HG03521 (cell line): ENCODE results near the gene ZSCAN21.
"Not testable (repeated sequence)": the region's sequence is repeated elsewhere in the genome, so short reads cannot be mapped to it uniquely, and the experiment has no call there.

Experiments
- ATAC-seq: cut with Tn5 transposase; IDR thresholded peaks from one replicate; pipeline ENCODE4 v1.9.1; 2021; ENCODE audit warnings: mild to moderate bottlenecking, moderate library complexity; ENCODE audit not compliant: unreplicated experiment

Gene ZSCAN21

GRCh38 chr7:100049441-100050291, at the start of gene ZSCAN21:
TSS of gene ZSCAN21 (plus strand) at chr7:100049774. CDS start at chr7:100057007, 7,233 bp downstream.
- ATAC-seq = peak; percentile 89

GRCh38 chr7:100000239-100000638, 49.3 kb upstream of the ZSCAN21 start:
- ATAC-seq = no peak

DNA sequence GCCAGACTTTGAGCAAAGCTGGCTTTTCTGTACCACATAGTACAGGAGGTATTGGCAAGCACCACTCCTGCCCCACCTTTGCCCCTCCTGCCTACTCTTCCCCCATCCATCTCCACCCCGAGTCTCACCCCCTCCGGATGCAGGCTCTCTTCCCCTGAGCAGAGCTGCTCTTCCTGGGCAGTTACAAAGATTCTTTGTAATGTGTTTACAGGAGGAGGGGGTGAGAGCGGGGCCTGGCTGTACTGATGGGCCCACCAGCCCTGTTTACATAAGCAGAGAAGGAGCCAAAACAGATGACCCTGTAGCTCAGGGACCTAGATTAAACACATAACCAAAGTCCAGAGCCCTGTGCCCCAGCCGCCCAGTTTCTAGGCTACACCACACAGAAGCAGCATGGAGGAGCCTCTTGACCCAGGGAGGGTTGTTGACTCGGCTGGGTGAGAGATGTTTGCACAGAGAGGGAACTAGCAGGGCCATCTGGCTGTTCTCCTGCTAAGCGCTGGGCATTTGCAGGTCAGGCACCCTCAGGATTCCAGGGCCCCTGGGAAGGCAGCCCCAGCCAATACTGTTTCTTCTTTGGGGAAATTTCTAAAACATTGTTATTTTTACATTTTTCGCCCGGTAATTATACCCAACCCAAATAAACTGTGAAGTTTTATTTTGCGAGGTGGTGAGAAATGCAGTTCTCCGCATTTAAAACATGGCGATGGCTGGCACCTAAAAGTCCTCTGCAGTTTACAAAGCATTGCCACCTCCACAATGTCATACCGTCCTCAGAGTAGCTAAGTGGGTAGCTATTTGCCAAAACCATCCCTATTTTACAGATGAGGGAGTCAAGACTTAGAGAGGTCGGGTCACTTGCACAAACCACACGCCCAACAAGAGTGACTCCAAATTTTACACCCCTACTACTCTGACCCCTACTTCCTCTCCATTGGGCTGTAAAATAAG, 45.6 kb upstream of the ZSCAN21 start:
- no peak for ATAC-seq

GRCh38 chr7:100007887-100008286, 41.7 kb upstream of the ZSCAN21 start:
- no peak for ATAC-seq

- ATAC-seq = no peak
Measured at GRCh38 chr7:100008525-100008924, 41.0 kb upstream of the ZSCAN21 start.

DNA sequence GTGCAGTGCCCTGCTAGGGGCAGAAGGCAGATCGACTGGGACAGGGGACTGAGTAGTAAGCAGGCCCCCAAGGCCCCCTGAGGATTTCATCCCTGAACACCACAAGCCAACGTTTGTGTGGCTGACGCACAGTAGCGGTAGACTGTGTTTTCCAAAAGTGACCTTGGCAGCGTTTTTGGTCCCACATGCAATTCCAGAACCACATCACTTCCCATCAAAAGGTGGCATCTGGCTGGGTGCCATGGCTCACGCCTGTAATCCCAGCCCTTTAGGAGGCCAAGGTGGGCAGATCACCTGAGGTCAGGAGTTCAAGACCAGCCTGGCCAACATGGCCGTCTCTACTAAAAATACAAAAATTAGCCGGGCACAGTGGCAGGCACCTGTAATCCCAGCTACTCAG, 39.6 kb upstream of the ZSCAN21 start:
- ATAC-seq = not testable (repeated sequence)

- ATAC-seq = no peak
Measured at GRCh38 chr7:100010901-100011300, 38.7 kb upstream of the ZSCAN21 start.

DNA sequence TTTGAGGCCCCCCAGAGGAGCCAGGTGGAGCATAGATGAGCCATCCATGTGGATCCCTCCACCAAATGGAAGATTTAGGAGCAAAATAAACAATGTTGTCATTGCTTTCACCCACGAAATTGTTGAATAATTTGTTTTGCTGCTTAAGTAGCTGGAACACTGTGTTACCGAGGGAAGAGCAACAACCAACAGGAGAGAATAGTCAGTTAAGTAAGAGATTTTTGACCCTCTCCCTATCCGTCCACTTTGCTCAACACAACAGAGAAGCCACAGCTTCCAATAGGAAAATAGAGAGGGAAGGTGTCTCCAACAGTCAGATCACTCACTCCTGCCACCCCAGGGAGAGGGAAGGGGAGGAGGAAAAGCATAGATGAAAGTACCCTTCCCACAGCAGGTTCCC, 38.1 kb upstream of the ZSCAN21 start:
- no peak for ATAC-seq

GRCh38 chr7:100012385-100013327, 36.9 kb upstream of the ZSCAN21 start:
- not testable (repeated sequence) for ATAC-seq

DNA sequence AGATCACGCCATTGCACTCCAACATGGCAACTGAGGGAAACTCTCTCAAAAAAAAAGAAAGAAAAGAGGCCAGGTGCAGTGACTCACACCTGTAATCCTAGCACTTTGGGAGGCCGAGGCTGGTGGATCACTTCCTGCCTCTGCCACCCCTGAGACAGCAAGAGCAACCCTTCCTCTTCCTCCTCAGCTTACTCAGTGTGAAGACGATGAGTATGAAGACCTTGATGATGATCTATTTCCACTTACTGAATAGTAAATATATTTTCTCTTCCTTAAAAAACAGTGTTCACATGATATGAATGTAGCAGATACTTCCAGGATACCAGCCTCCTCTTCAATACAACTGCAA, 36.3 kb upstream of the ZSCAN21 start:
- no peak for ATAC-seq

- peak; percentile 94 for ATAC-seq
Measured at GRCh38 chr7:100015232-100016214, 34.1 kb upstream of the ZSCAN21 start, which contains the start of gene ZKSCAN1. TSS of gene ZKSCAN1 (plus strand) at chr7:100015596. CDS start at chr7:100023507, 7,911 bp downstream.

GRCh38 chr7:100016215-100016901, 33.2 kb upstream of the ZSCAN21 start:
- no peak for ATAC-seq

GRCh38 chr7:100017300-100017699, 32.3 kb upstream of the ZSCAN21 start:
- ATAC-seq = no peak

DNA sequence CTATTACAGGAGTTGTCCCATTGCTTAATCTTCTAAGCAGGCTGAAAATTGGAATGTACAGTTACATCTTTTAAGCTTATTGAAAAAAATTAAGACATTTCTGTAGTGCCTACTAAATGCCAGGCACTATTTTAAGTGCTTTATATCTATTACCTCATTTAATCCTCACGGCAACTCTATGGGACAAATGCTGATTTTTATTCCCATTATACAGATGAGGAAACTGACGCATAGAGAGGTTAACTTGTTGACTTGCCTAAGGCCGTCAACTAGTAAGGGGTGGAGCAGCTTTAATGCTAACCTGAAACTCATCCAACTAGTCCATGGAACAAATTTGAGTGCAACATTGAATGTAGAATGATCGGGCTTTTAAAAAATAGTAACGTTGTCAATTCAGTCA, 31.7 kb upstream of the ZSCAN21 start:
- no peak for ATAC-seq

- ATAC-seq = no peak
Measured at GRCh38 chr7:100019908-100020307, 29.7 kb upstream of the ZSCAN21 start.

DNA sequence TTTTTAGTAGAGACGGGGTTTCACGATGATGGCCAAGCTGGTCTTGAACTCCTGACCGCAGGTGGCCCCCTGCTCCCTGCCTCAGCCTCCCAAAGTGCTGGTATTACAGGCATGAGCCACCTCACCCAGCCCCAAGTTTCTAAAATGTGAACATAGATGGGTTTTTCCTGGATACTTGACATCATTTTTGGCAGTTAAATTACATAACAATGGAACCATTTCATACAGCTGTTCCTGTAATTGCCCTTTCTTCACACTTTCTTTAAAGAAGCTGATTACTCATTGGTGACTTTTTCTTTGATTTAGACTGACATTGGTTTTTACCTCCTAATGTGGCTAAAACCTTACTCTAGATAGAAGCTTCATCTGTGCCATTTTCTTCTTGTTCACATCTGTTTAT, 28.3 kb upstream of the ZSCAN21 start:
- ATAC-seq = no peak

GRCh38 chr7:100022621-100023020, 27.0 kb upstream of the ZSCAN21 start:
- ATAC-seq = no peak

DNA sequence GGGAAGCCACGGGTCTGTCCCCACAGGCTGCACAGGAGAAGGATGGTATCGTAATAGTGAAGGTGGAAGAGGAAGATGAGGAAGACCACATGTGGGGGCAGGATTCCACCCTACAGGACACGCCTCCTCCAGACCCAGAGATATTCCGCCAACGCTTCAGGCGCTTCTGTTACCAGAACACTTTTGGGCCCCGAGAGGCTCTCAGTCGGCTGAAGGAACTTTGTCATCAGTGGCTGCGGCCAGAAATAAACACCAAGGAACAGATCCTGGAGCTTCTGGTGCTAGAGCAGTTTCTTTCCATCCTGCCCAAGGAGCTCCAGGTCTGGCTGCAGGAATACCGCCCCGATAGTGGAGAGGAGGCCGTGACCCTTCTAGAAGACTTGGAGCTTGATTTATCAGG, 26.0 kb upstream of the ZSCAN21 start:
- ATAC-seq = no peak
